ENCODE results near the gene SGSM2. TPM values are rescaled to one million over a fixed set of nuclear protein-coding genes. Genes with fewer than 3 reads are reported as not detected.

SGSM2 gene
- total and polyA plus RNA-seq, 2 of the 13 experiments (the other 11 are each of a cell fraction or from before 2014, with no cell fraction given), result 30.4 to 51.3 TPM

- TF ChIP-seq SETDB1 (CRISPR knock-in tag; IDR thresholded peaks at IDR 0.05; ENCODE audit: borderline replicate concordance) (no peak), STAG1 (CRISPR knock-in tag; IDR thresholded peaks at IDR 0.05) (no peak), ZSCAN31 (CRISPR knock-in tag; IDR thresholded peaks at IDR 0.05; ENCODE audit: low read depth) (peak; percentile 54; the same call in 1 of the 2 replicates), ZNF24 (IDR thresholded peaks at IDR 0.05) (no peak), ZNF775 (CRISPR knock-in tag; IDR thresholded peaks at IDR 0.05; ENCODE audit: borderline replicate concordance) (no peak), HNRNPK (IDR thresholded peaks at IDR 0.05; ENCODE audit: low read depth, low read length, poor library complexity, severe bottlenecking) (peak; percentile 59), DR1 (CRISPR knock-in tag; IDR thresholded peaks at IDR 0.05) (peak; percentile 73; the same call in 1 of the 2 replicates), IKZF1 (IDR thresholded peaks at IDR 0.05) (no peak), ZNF317 (CRISPR knock-in tag; IDR thresholded peaks at IDR 0.05) (peak; percentile 55; the same call in 1 of the 2 replicates), FOXK1 (CRISPR knock-in tag; IDR thresholded peaks at IDR 0.05; ENCODE audit: borderline replicate concordance, low read depth) (peak; percentile 76), POLR2G (IDR thresholded peaks at IDR 0.05; ENCODE audit: low read depth, low read length) (peak; percentile 68), FOXA3 (CRISPR knock-in tag; IDR thresholded peaks at IDR 0.05) (peak; percentile 68), ZNF33B (CRISPR knock-in tag; IDR thresholded peaks at IDR 0.05) (no peak), ZNF274 (CRISPR knock-in tag; IDR thresholded peaks at IDR 0.05) (no peak), KLF9 (CRISPR knock-in tag; IDR thresholded peaks at IDR 0.05; ENCODE audit: low read depth) (no peak; the same call in 1 of the 2 replicates), RORA (CRISPR knock-in tag; IDR thresholded peaks at IDR 0.05) (no peak), ARID4A (CRISPR knock-in tag; IDR thresholded peaks at IDR 0.05; ENCODE audit: borderline replicate concordance) (peak; percentile 98), ZNF891 (CRISPR knock-in tag; IDR thresholded peaks at IDR 0.05) (peak; percentile 5; the same call in 1 of the 2 replicates), ATF7 (IDR thresholded peaks at IDR 0.05) (0 out of 2 replicates have a peak, but pooled peaks have one; percentile 13), ATF7 (CRISPR knock-in tag; IDR thresholded peaks at IDR 0.05) (no peak), KAT2B (IDR thresholded peaks at IDR 0.05; ENCODE audit: borderline replicate concordance, low read depth, low read length) (no peak), ZNF136 (CRISPR knock-in tag; IDR thresholded peaks at IDR 0.05; ENCODE audit: low read depth) (no peak)
- TF ChIP-seq, protein P1, sequence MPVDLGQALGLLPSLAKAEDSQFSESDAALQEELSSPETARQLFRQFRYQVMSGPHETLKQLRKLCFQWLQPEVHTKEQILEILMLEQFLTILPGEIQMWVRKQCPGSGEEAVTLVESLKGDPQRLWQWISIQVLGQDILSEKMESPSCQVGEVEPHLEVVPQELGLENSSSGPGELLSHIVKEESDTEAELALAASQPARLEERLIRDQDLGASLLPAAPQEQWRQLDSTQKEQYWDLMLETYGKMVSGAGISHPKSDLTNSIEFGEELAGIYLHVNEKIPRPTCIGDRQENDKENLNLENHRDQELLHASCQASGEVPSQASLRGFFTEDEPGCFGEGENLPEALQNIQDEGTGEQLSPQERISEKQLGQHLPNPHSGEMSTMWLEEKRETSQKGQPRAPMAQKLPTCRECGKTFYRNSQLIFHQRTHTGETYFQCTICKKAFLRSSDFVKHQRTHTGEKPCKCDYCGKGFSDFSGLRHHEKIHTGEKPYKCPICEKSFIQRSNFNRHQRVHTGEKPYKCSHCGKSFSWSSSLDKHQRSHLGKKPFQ (CRISPR knock-in tag; IDR thresholded peaks at IDR 0.05; ENCODE audit: insufficient replicate concordance), result peak; percentile 77
- TF ChIP-seq, protein P2, sequence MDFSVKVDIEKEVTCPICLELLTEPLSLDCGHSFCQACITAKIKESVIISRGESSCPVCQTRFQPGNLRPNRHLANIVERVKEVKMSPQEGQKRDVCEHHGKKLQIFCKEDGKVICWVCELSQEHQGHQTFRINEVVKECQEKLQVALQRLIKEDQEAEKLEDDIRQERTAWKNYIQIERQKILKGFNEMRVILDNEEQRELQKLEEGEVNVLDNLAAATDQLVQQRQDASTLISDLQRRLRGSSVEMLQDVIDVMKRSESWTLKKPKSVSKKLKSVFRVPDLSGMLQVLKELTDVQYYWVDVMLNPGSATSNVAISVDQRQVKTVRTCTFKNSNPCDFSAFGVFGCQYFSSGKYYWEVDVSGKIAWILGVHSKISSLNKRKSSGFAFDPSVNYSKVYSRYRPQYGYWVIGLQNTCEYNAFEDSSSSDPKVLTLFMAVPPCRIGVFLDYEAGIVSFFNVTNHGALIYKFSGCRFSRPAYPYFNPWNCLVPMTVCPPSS (IDR thresholded peaks at IDR 0.05), result no peak
Observed at GRCh38 chr17:2399572-2400473, 62.5 kb downstream of the SGSM2 start (continued).

Measured in HepG2 (cell line).